Keratinocyte (primary cell): ENCODE data around the gene RHOB. TPM values are rescaled to one million over a fixed set of nuclear protein-coding genes. Genes with fewer than 3 reads are reported as not detected.

Experiments used
- DNase-seq: peaks from one replicate; pipeline ENCODE4 v3.0.0-alpha.2; 2011; ENCODE audit warnings: low read depth, missing footprints, low spot score
- FAIRE-seq: peaks from 2 replicates; lab custom pipeline; 2011; peaks lifted over from hg19 to GRCh38; lab: Jason Lieb, UNC
- H2AFZ ChIP-seq: 2 replicates; pipeline ENCODE4 v1.6.0; 2012; ENCODE audit warnings: low read length, control low read depth, inconsistent platforms; ENCODE audit not compliant: control insufficient read depth
- H3K27ac ChIP-seq: 2 replicates; pipeline ENCODE4 v1.5.1; 2011; ENCODE audit warnings: low read length; ENCODE audit not compliant: control insufficient read depth, insufficient read depth
- H3K27me3 ChIP-seq: 3 replicates; pipeline ENCODE4 v1.6.0; 2011; ENCODE audit warnings: low read length; ENCODE audit not compliant: control insufficient read depth, insufficient read depth; ENCODE audit errors: extremely low read depth
- H3K36me3 ChIP-seq, 2 experiments: 2 replicates in 1 of 2; 3 replicates in 1 of 2; pipeline ENCODE4 v1.5.1; 2011; ENCODE audit warnings: low read length in 2 of 2, mild to moderate bottlenecking in 1 of 2; ENCODE audit not compliant: control insufficient read depth in 2 of 2, insufficient read depth in 2 of 2; ENCODE audit errors: extremely low read depth in 1 of 2
- H3K4me1 ChIP-seq: 3 replicates; pipeline ENCODE4 v1.5.1; 2011; ENCODE audit warnings: low read length; ENCODE audit not compliant: control insufficient read depth, insufficient read depth; ENCODE audit errors: extremely low read depth
- H3K4me2 ChIP-seq: 3 replicates; pipeline ENCODE4 v1.6.0; 2011; ENCODE audit warnings: low read depth, low read length; ENCODE audit not compliant: control insufficient read depth, insufficient read depth; ENCODE audit errors: extremely low read depth
- H3K4me3 ChIP-seq, 3 experiments: fragments of 200-600 bp in 1 of 3; sonication (generic) in 1 of 3; 2 replicates in 2 of 3; 3 replicates in 1 of 3; pipeline ENCODE4 v1.5.1; 2011 to 2016; ENCODE audit warnings: low read length in 3 of 3, mild to moderate bottlenecking in 3 of 3, control low read depth in 2 of 3, inconsistent platforms in 1 of 3, low read depth in 1 of 3, mixed read lengths in 1 of 3, mixed run types in 1 of 3, moderate library complexity in 1 of 3; ENCODE audit not compliant: control insufficient read depth in 2 of 3, insufficient read depth in 2 of 3; ENCODE audit errors: extremely low read depth in 1 of 3
- H3K79me2 ChIP-seq: 2 replicates; pipeline ENCODE4 v1.6.0; 2012; ENCODE audit warnings: low read length; ENCODE audit not compliant: control insufficient read depth, insufficient read depth
- H3K9ac ChIP-seq: 3 replicates; pipeline ENCODE4 v1.6.0; 2011; ENCODE audit warnings: low read length; ENCODE audit not compliant: control insufficient read depth, insufficient read depth; ENCODE audit errors: extremely low read depth
- H3K9me1 ChIP-seq: 3 replicates; pipeline ENCODE4 v1.6.0; 2011; ENCODE audit warnings: low read length; ENCODE audit not compliant: control insufficient read depth, insufficient read depth; ENCODE audit errors: extremely low read depth
- H3K9me3 ChIP-seq: 2 replicates; pipeline ENCODE4 v1.5.1; 2012; ENCODE audit warnings: low read depth, low read length; ENCODE audit not compliant: control insufficient read depth
- H4K20me1 ChIP-seq: 3 replicates; pipeline ENCODE4 v1.6.0; 2011; ENCODE audit warnings: low read length; ENCODE audit not compliant: control insufficient read depth, insufficient read depth; ENCODE audit errors: extremely low read depth
- EZH2 ChIP-seq: IDR thresholded peaks from one replicate; pipeline ENCODE4 v1.6.1; 2012; ENCODE audit warnings: inconsistent platforms, mild to moderate bottlenecking, low read length, moderate library complexity
- dilution Hi-C: fragments of 300-500 bp; cut with MboI; formaldehyde crosslinking; loops from one replicate; pipeline ENCODE4 v1.7.0; 2020; ENCODE audit warnings: low sequenced_read_pairs; ENCODE audit not compliant: extremely low pct_ligation_motif_present
- polyA plus RNA-seq, 5 experiments: library from polyadenylated mRNA; depleted of rRNA in 3 of 5; stranded (reverse) in 3 of 5; stranded (forward) in 1 of 5; unstranded in 1 of 5; fragments of >200 nt; gene quantifications; 1 replicate in 1 of 5; 2 replicates in 3 of 5; 3 replicates in 1 of 5; pipeline versions ENCODE4 v1.2.1 to v1.2.3, GENCODE V29; 2011 to 2012; ENCODE audit warnings: missing spikeins in 2 of 5, low read depth in 1 of 5, low replicate concordance in 1 of 5
- TF ChIP-seq, protein P1 (sequence below), 3 experiments: IDR thresholded peaks in 1 of 3; conservative IDR thresholded peaks in 1 of 3; optimal IDR thresholded peaks in 1 of 3; 2 replicates in 2 of 3; 3 replicates in 1 of 3; pipeline versions ENCODE3 to v1.5.1; 2011; ENCODE audit warnings: low read length in 3 of 3, mild to moderate bottlenecking in 3 of 3, moderate library complexity in 2 of 3, control low read depth in 1 of 3, inconsistent platforms in 1 of 3; ENCODE audit not compliant: insufficient read depth in 2 of 3; ENCODE audit errors: extremely low read depth in 1 of 3

RHOB gene
- polyA plus RNA-seq, 1 donor (not counting 4 experiments of a cell fraction or from before 2014, with no cell fraction given) = 23.6 TPM

DNA sequence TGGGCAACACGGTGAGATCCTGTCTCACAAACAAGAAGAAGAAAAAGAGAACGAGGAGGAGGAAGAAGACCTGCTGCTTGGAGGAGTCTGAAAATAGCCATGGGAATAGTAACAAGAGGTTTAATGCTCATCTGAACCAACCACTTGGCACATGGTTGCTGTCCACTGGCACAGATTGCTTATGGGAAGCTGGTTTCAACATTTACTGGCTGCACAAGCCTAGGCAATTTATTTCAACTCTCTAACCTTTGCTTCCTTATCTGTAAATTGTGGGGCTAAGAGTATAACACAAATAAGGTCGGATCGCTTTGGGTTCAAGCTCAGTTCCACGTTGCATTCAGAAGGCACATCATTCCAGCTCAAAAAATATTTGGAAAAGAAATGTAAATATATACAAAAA is 14.2 kb upstream of the RHOB start:
- dilution Hi-C loops = no loop called here
- H3K4me3 ChIP-seq = no peak overlapping the region
- H4K20me1 ChIP-seq = no peaks in the 10 kb centered on the region
- H3K4me2 ChIP-seq = no peak overlapping the region
- no peak for FAIRE-seq
- H3K9me3 ChIP-seq = no peaks in the 10 kb centered on the region
- H3K79me2 ChIP-seq = no peaks in the 10 kb centered on the region
- H2AFZ ChIP-seq = no peak overlapping the region
- no peak for DNase-seq
- H3K27ac ChIP-seq = no peak overlapping the region
- no peaks in the 10 kb centered on the region for H3K27me3 ChIP-seq
- H3K9me1 ChIP-seq = no peaks in the 10 kb centered on the region
- H3K36me3 ChIP-seq = no peaks in the 10 kb centered on the region
- TF ChIP-seq, protein P1, sequence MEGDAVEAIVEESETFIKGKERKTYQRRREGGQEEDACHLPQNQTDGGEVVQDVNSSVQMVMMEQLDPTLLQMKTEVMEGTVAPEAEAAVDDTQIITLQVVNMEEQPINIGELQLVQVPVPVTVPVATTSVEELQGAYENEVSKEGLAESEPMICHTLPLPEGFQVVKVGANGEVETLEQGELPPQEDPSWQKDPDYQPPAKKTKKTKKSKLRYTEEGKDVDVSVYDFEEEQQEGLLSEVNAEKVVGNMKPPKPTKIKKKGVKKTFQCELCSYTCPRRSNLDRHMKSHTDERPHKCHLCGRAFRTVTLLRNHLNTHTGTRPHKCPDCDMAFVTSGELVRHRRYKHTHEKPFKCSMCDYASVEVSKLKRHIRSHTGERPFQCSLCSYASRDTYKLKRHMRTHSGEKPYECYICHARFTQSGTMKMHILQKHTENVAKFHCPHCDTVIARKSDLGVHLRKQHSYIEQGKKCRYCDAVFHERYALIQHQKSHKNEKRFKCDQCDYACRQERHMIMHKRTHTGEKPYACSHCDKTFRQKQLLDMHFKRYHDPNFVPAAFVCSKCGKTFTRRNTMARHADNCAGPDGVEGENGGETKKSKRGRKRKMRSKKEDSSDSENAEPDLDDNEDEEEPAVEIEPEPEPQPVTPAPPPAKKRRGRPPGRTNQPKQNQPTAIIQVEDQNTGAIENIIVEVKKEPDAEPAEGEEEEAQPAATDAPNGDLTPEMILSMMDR (optimal IDR thresholded peaks at IDR 0.05 in 1 of 3, IDR thresholded peaks at IDR 0.05 in 1 of 3, conservative IDR thresholded peaks at IDR 0.05 in 1 of 3; ENCODE audit: extremely low read depth in 1 of 3, insufficient read depth in 2 of 3, low read length in 3 of 3) = no peak
- TF ChIP-seq EZH2 = no peak
- H3K4me1 ChIP-seq = peaks cover 20% of the 10 kb centered on the region
- no peak overlapping the region for H3K9ac ChIP-seq

DNA sequence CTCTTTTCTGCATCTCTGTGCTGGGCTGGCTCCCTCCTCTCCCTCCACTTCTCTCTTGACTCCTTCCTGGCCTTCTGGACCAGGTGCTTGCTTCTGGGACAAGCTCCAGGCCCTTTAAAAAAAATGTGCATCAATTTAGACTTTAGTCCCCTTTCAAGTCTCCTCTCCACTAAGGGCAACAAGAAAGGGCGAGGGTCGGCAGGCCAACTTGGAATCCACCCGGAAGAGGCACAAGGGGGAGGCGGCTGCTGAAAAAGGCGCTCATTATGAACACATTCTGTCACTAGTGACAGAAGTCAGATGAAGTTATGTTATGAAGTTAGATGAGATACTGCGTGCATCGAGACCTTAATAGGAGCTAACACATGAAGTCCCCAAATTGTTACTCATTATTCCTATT is 13.6 kb upstream of the RHOB start:
- Histone ChIP-seq H3K27ac (no peak overlapping the region), H3K27me3 (no peaks in the 10 kb centered on the region), H3K4me2 (no peak overlapping the region), H3K79me2 (no peaks in the 10 kb centered on the region), H4K20me1 (no peaks in the 10 kb centered on the region), H3K9me3 (no peaks in the 10 kb centered on the region), H3K4me1 (peaks cover 22% of the 10 kb centered on the region), H3K4me3 (no peak overlapping the region), H2AFZ (no peak overlapping the region), H3K36me3 (no peaks in the 10 kb centered on the region), H3K9ac (no peak overlapping the region), H3K9me1 (no peaks in the 10 kb centered on the region)
- FAIRE-seq (no peak), DNase-seq (no peak)
- dilution Hi-C loops = no loop called here
- no peak for TF ChIP-seq EZH2
- TF ChIP-seq, protein P1 (optimal IDR thresholded peaks at IDR 0.05 in 1 of 3, IDR thresholded peaks at IDR 0.05 in 1 of 3, conservative IDR thresholded peaks at IDR 0.05 in 1 of 3; ENCODE audit: extremely low read depth in 1 of 3, insufficient read depth in 2 of 3, low read length in 3 of 3) = no peak
